Ovary (tissue), 9 donors: ENCODE measurements around the gene CASK. TPM values are rescaled to one million over a fixed set of nuclear protein-coding genes. Genes with fewer than 3 reads are reported as not detected.

Experiments used
- DNase-seq, 5 donors: peaks; one replicate each; pipeline ENCODE4 v3.0.0-alpha.2; 2019 to 2020
- H3K27ac ChIP-seq, 2 donors: fragments of 200-600 bp; one replicate each; pipeline versions ENCODE4 v1.5.1 to v1.8.0; 2019 to 2022
- H3K27me3 ChIP-seq: fragments of 200-600 bp; one replicate; pipeline ENCODE4 v1.8.0; 2022
- H3K36me3 ChIP-seq: fragments of 200-600 bp; sonication (generic); one replicate; pipeline ENCODE4 v1.5.1; 2019
- H3K4me1 ChIP-seq: one replicate; pipeline ENCODE4 v1.8.1; 2013; ENCODE audit warnings: mild to moderate bottlenecking, moderate library complexity; ENCODE audit not compliant: insufficient read depth
- H3K4me3 ChIP-seq: fragments of 200-600 bp; sonication (generic); one replicate; pipeline ENCODE4 v1.5.1; 2017
- H3K9me3 ChIP-seq, 2 donors: fragments of 200-600 bp in 1 of 2; sonication (generic) in 1 of 2; one replicate each; pipeline versions ENCODE4 v1.5.1 to v1.8.1; 2013 to 2019; ENCODE audit warnings: mild to moderate bottlenecking in 1 of 2, moderate library complexity in 1 of 2
- CTCF ChIP-seq, 3 donors: fragments of 450-650 bp in 2 of 3; fragments of 200-600 bp in 1 of 3; IDR thresholded peaks; one replicate each; pipeline versions ENCODE4 v1.5.1 to v1.8.0; 2016 to 2022; ENCODE audit warnings: antibody characterized with exemption in 3 of 3, mild to moderate bottlenecking in 1 of 3
- EP300 ChIP-seq: sonication (generic); formaldehyde crosslinking; IDR thresholded peaks from one replicate; pipeline ENCODE4 v1.6.1; 2017; ENCODE audit warnings: antibody characterized with exemption
- POLR2A ChIP-seq: fragments of 450-650 bp; IDR thresholded peaks from one replicate; pipeline ENCODE4 v1.6.1; 2017; ENCODE audit warnings: antibody characterized with exemption, mild to moderate bottlenecking, moderate library complexity
- WGBS, 3 donors: extraction: QIAGEN DNeasy Blood & Tissue Kit in 1 of 3; methylation state at CpG; one replicate each; pipeline versions ENCODE4 v1.1.5 to v1.1.7; 2013 to 2017; 5-methylcytosine and 5-hydroxymethylcytosine counted together
- intact Hi-C, 4 donors: fragments of 100-400 bp; cut with DNase I; formaldehyde crosslinking; loops; one replicate each; pipeline versions ENCODE4 v1.11.0 to v1.15.1; 2022 to 2023
- polyA plus RNA-seq, 2 donors: library from polyadenylated mRNA; stranded (reverse); fragments of 200-250 nt in 1 of 2; fragments of 350-450 nt in 1 of 2; fragmentation: Illumina TruSeq in 1 of 2; extraction: RNeasy Lipid Tissue Mini Kit (QIAGEN cat#74804) in 1 of 2; gene quantifications; one replicate each; pipeline ENCODE4 v1.2.3, GENCODE V29; 2013 to 2014
- total RNA-seq, 7 donors: library from RNA; depleted of rRNA in 2 of 7; stranded (reverse); fragments of >200 nt in 2 of 7; fragmentation: NEBNext Ultra II Directional in 3 of 7; extraction: Animal tissue kit (Norgen Biotek cat#: 25700) in 3 of 7; gene quantifications; one replicate each; pipeline versions ENCODE4 v1.1.0 to v1.2.4, GENCODE V29; 2016 to 2023
- donor health status: DM: no; HTN: no; CAD: no; lungs with moderate emphysema.
- donor health status: DM: no; HTN: no; CAD: no.
- donor health status: Bipolar disorder and iron deficiency.
- donor health status: DM: yes; HTN: yes; CAD: no.
- donor health status: DM: no; HTN: no; CAD: no.
- donor health status: DM: yes; HTN: yes; CAD: no.

CASK gene
- total and polyA plus RNA-seq, 9 donors: 11.3 to 70.9 (median 36.8) TPM

- Histone ChIP-seq H3K9me3 (no peaks in the 10 kb centered on the region), H3K36me3 (no peaks in the 10 kb centered on the region), H3K27me3 (no peaks in the 10 kb centered on the region), H3K27ac (no peak overlapping the region), H3K4me3 (no peak overlapping the region), H3K4me1 (no peaks in the 10 kb centered on the region)
- 46 to 48% (median 48%) methylated on average over 12 of the region's 12 CpGs for WGBS, 3 donors
- intact Hi-C loops: no loop called here
- no peak for DNase-seq
- TF ChIP-seq EP300 (no peak), POLR2A (no peak), CTCF (IDR thresholded peaks at IDR 0.05) (no peak)
Measured at GRCh38 chrX:41491267-41492004, 431.9 kb downstream of the CASK start.

GRCh38 chrX:41490446-41490845 is 432.9 kb downstream of the CASK start:
- no peaks in the 10 kb centered on the region for H3K27me3 ChIP-seq
- H3K4me1 ChIP-seq: no peaks in the 10 kb centered on the region
- H3K9me3 ChIP-seq: no peaks in the 10 kb centered on the region
- WGBS, 3 donors: 86 to 87% (median 86%) methylated on average over 3 of the region's 3 CpGs
- intact Hi-C loops: no loop called here
- no peak overlapping the region for H3K27ac ChIP-seq
- no peak for DNase-seq
- no peak overlapping the region for H3K4me3 ChIP-seq
- H3K36me3 ChIP-seq: no peaks in the 10 kb centered on the region
- TF ChIP-seq CTCF (IDR thresholded peaks at IDR 0.05) (no peak), POLR2A (no peak), EP300 (no peak)

- Histone ChIP-seq H3K4me3 (no peak overlapping the region), H3K4me1 (no peaks in the 10 kb centered on the region), H3K27ac (no peak overlapping the region), H3K36me3 (no peaks in the 10 kb centered on the region), H3K9me3 (no peaks in the 10 kb centered on the region), H3K27me3 (no peaks in the 10 kb centered on the region)
- 67 to 73% (median 70%) methylated on average over 5 of the region's 5 CpGs for WGBS, 3 donors
- intact Hi-C loops: no loop called here
- TF ChIP-seq POLR2A (no peak), CTCF (IDR thresholded peaks at IDR 0.05) (no peak), EP300 (no peak)
- DNase-seq: no peak
Measured at GRCh38 chrX:41482154-41482850, 441.1 kb downstream of the CASK start.

GRCh38 chrX:41481264-41482109 is 441.9 kb downstream of the CASK start:
- Histone ChIP-seq H3K4me1 (no peaks in the 10 kb centered on the region), H3K27me3 (no peaks in the 10 kb centered on the region), H3K36me3 (no peaks in the 10 kb centered on the region), H3K9me3 (no peaks in the 10 kb centered on the region), H3K27ac (no peak overlapping the region), H3K4me3 (no peak overlapping the region)
- 73 to 81% (median 77%) methylated on average over 6 of the region's 6 CpGs for WGBS, 3 donors
- intact Hi-C loops: no loop called here
- no peak for DNase-seq
- TF ChIP-seq CTCF (IDR thresholded peaks at IDR 0.05): no peak
- no peak for TF ChIP-seq POLR2A
- no peak for TF ChIP-seq EP300
